Skin epidermis (tissue), 12 donors: ENCODE measurements around the gene DGUOK.
"Not testable (repeated sequence)": the region's sequence is repeated elsewhere in the genome, so short reads cannot be mapped to it uniquely, and the experiment has no call there.

Source experiments
- H3K27ac ChIP-seq, 21 experiments: fragments of 200-600 bp; sonication (generic) in 11 of 21; one replicate each; pipeline ENCODE4 v1.5.0; 2020; ENCODE audit warnings: mild to moderate bottlenecking in 3 of 21, inconsistent platforms in 2 of 21, moderate library complexity in 2 of 21
- H3K4me3 ChIP-seq, 7 experiments: fragments of 200-600 bp; sonication (generic) in 2 of 7; one replicate each; pipeline ENCODE4 v1.5.0; 2020; ENCODE audit warnings: inconsistent platforms in 2 of 7, mild to moderate bottlenecking in 2 of 7, moderate library complexity in 1 of 7

DGUOK gene

DNA sequence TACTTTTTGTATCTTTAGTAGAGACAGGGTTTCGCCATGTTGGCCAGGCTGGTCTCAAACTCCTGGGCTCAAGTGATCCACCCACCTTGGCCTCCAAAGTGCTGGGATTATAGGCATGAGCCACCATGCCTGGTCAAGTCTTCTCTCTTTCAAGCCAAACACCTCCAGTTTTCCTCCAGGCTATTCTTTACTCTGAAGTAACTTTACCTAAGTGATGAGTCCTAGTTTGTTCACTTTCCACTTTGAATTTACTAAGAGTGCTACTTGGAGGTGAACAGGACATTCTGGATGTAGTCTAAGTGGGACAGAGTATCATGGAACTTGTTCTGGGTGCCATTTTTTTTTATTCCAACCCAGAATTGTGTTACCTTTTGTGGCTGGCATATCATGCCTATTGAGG is 13.4 kb downstream of the DGUOK start:
- peak overlapping the region in 16 of 21 experiments; percentile 17 to 78 (median 60) for H3K27ac ChIP-seq
- not testable (repeated sequence) for H3K4me3 ChIP-seq

- no peak overlapping the region for H3K27ac ChIP-seq
These were observed 16.0 kb downstream of the DGUOK start for GRCh38 chr2:73942664-73943063.

GRCh38 chr2:73944714-73945113 is 18.0 kb downstream of the DGUOK start:
- H3K4me3 ChIP-seq = no peak overlapping the region
- no peak overlapping the region for H3K27ac ChIP-seq

More at GRCh38 chr2:73942664-73943063, 16.0 kb downstream of the DGUOK start:
- H3K4me3 ChIP-seq = no peak overlapping the region

DNA sequence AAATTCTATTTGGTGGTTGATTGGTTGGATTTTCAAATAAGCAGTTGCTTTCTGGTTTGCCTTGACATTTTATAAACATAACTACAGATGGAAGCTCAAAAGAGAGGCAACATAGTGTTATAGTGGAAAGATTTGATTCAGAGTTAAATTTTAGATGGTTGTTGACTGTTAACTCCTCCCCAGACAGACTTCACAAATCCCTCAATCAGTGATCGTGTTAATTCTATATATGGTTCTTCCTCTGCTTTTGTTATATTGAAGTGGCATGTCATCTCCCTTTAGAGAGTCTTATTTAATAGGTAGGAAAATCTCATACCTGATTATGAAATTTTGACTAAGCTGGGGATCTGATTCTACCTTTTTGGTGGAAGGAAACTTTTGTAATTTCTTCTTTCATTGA is 19.5 kb downstream of the DGUOK start:
- no peak overlapping the region for H3K27ac ChIP-seq
- H3K4me3 ChIP-seq = no peak overlapping the region

- H3K4me3 ChIP-seq = no peak overlapping the region
- H3K27ac ChIP-seq = no peak overlapping the region
These were observed 20.0 kb downstream of the DGUOK start for GRCh38 chr2:73946666-73947065.

DNA sequence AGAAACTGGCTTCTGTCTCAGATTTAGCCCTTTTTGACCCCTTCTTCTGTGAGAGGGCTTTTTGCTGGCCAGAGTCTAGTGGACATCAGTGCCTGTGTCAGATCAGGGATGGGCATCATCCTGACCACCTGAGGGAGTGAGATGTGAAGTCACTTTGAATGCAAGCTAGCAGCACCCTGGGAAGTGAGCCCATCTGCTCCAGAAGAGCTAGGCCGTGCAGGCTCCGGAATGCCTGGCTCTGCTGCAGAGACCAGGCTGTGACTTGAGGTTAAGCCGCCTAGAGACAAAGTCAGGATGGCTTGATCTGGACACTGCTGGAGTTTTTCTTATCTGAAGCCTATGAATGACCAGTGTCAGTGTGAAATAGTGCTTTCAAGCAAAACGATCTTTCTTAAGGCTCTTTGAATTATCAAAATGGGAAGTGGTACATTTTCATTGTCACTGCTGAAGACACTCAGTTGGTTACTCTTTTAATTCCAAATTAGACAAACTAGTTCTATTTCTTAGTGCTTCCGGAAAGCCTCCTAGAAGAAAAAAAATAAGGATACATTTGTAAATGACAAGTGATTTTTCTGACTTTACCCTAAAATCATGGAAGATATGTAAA is 20.8 kb downstream of the DGUOK start:
- Histone ChIP-seq H3K27ac (peak overlapping the region in 2 of 21 experiments; percentile 16 to 62), H3K4me3 (no peak overlapping the region)

GRCh38 chr2:73949802-73950201 is 23.1 kb downstream of the DGUOK start:
- peak overlapping the region in 3 of 21 experiments; percentile 6 to 67 (median 49) for H3K27ac ChIP-seq
- H3K4me3 ChIP-seq = no peak overlapping the region

DNA sequence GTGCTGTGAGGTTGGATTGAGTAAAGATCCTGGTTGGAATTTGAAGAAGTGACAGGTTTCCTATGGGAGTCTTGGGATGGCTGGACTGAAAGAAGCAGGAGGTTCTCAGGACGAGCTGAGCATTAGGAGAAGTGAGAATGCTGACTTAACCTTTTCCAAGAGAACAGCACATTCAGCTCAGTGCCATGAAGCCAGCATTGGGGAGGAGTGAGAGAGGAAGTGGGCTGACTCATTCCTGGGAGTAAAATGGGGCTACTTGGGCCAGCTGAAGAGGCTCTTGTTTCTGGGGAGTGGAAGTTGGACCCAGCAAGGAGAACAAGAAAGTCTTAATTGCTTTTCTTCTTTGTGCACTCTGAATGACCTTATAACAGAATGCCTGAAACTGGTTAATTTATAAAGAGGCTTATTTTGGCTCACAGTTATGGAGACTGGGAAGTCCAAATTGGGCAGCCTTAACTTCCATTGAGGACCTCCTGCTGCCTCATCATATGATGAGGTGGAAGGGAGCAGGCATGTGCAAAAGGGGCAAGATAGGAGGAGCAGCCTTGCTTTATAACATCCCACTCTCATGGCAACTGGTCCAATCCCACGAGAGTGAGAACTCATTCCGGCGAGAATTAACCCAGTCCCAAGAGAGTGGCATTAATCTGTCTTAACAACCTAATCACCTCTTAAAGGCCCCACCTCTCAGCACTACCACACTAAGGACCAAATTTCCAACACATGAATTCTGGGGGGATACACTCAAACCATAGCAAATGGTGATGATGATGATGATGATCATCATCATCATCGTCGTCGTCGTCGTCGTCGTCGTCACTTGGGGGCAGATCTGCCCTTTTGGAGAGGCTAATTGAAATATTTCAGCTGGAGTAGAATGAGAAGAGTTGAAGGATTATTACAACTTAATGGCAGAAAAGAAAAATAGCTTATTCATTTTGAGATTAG is 26.1 kb downstream of the DGUOK start:
- H3K27ac ChIP-seq = peak overlapping the region in 3 of 21 experiments; percentile 21 to 50 (median 47)
- H3K4me3 ChIP-seq = no peak overlapping the region

GRCh38 chr2:73956218-73956865 is 29.7 kb downstream of the DGUOK start:
- no peak overlapping the region for H3K27ac ChIP-seq
- H3K4me3 ChIP-seq = no peak overlapping the region

DNA sequence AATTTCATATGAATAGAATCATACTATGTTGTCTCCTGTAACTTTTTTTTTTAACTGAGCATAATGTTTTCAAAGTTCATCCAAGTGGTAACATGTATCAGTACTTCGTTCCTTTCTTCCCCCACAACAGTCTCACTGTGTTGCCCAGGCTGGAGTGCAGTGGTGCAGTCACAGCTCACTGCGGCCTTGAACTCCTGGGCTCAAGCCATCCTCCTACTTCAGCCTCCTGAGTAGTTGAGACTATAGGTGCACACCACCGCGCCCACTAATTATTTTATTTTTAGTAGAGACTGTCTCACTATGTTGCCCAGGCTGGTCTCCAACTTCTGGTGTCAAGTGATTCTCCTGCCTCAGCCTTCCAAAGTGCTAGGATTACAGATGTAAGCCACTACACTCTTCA is 34.6 kb downstream of the DGUOK start:
- Histone ChIP-seq H3K4me3 (no peak overlapping the region), H3K27ac (no peak overlapping the region)

DNA sequence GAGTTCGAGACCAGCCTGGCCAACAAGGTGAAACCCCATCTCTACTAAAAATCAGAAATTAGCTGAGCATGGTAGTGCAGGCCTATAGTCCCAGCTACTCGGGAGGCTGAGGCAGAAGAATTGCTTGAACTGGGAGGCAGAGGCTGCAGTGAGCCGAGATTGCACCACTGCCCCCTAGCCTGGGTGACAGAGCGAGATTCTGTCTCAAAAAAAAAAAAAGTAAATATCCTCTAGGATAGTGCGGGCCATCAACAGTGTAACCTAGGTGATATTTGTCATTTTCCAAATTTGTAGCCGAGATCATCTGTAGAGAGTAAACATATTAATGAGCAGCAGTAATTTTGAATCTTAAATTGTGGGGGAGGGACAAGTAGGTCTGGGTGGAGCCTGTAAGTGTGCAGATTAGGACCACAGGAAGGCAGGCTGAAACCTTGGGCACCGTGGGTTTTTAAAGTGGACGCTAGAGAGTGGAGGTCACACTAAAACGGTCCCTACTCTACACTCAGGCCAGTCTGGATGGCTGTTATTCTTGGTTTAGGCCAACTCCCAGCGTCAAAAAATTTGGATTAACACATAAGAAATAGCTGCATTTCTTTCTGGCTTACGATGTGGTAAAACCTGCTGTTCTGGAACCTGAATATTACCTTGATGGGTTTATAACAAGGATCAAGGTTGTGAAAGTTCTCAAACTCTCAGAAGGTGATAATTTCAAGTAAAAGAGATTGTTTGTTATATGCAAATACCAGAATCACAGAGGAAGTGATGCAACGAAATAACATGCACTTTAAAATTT is 35.3 kb downstream of the DGUOK start:
- Histone ChIP-seq H3K4me3 (no peak overlapping the region), H3K27ac (no peak overlapping the region)

DNA sequence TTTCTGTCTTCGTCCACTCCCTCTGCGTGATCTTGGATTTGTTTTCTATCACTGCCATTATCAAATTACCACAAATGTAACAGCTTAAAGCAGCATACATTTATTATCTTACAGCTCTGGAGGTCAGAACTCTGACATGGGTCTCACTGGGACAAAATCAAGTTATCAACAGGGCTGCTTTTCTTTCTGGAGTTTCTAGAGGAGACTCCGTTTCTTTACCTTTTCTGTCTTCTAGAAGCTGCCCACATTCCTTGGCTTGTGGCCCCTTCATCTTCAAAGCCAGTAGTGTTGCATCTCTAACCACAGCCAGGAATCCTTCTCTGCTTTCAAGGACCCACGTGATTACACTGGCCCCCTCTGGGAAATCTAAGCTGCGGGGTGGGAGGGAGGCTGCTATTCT is 36.1 kb downstream of the DGUOK start:
- H3K27ac ChIP-seq = no peak overlapping the region

DNA sequence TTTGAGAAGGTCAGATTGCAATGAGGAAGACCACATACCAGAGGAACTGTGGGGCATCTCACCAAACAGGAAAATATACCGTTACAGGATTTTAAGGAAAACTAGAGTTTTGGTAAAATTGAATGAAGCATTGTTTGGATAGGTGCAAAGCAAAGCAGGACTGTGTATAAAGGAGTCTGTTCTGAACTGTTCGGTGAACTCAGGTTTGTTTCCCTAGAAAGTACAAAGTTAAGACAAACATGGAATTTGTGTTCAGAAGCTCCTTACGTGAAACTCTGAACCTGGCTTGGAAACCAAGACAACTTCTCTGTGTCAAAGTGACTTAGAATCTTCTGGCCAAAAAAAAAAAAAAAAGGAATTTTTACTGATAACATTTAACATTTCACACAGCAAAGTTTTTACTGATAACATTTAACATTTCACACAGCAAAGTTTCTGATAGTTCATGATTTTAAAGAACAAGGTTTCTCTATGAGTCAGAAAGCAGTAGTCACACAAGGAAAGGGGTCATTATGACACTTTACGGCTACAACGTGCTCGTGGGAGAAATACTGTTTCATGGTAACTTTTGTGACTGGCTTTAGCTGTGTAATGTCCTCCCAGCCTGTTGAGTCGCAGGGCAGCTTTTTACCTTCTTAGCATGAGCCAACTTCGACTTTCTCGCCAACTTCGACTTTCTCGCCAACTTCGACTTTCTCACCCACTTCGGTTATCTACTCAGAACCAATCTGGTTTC is 36.9 kb downstream of the DGUOK start:
- Histone ChIP-seq H3K27ac (no peak overlapping the region), H3K4me3 (no peak overlapping the region)

More for the DNA sequence above, 36.1 kb downstream of the DGUOK start:
- no peak overlapping the region for H3K4me3 ChIP-seq

DNA sequence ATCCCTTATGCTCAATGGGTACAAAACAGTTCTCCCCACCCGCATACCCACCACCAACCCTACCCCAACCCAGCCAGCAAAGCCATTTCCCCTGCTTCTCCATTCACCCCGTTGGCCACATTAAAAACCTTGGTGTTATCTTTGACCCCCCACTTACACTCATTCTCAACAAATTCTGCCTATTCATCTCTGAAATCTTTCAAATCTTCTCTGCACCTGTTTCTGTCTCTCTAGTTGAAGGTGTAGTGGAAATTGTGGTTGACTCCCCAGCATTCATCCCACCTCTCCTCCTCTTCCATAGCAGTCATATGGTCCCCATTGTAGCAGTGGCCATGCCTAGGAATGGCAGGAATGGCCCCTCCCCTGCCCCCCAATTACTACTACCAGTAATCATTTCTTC is 37.5 kb downstream of the DGUOK start:
- Histone ChIP-seq H3K4me3 (no peak overlapping the region), H3K27ac (no peak overlapping the region)

DNA sequence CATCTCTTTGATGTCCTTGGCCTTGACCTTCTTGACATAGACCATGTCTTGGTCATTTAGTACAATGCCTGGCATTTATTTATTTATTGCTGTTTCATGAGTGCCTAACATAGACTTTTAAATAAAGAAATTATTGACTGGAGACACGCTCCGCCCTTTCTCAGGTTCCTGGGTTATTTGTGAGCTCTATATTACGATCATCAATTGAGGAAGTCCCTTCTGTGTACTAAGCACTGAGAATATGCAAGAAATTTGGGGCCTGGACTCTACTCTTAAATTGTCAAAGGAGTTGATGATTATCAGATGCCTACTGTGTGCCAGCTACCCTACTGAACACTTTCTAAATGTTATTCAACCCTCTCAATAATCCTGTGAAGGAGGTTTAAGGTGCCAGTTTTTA is 38.4 kb downstream of the DGUOK start:
- H3K27ac ChIP-seq = no peak overlapping the region
- no peak overlapping the region for H3K4me3 ChIP-seq

GRCh38 chr2:73968357-73968937 is 41.8 kb downstream of the DGUOK start:
- Histone ChIP-seq H3K27ac (no peak overlapping the region), H3K4me3 (no peak overlapping the region)

- H3K4me3 ChIP-seq = no peak overlapping the region
- no peak overlapping the region for H3K27ac ChIP-seq
These were observed 42.7 kb downstream of the DGUOK start for GRCh38 chr2:73969356-73969755.

GRCh38 chr2:73970141-73970803 is 43.6 kb downstream of the DGUOK start:
- H3K4me3 ChIP-seq = no peak overlapping the region
- peak overlapping the region in 11 of 21 experiments; percentile 2 to 63 (median 38) for H3K27ac ChIP-seq
